HL-60 (cell line): ENCODE data around the gene EYA4.

ENCODE experiments used
- DNase-seq, 2 experiments: peaks; one replicate each; pipeline ENCODE4 v3.0.0-alpha.2; 2010 to 2020; ENCODE audit warnings: low read depth in 1 of 2, low spot score in 1 of 2
- H3K27ac ChIP-seq: fragments of 250-450 bp; sonication (Bioruptor Pico); replicated peaks from 2 replicates; pipeline ENCODE4 v1.5.1; 2020; ENCODE audit warnings: mild to moderate bottlenecking, moderate library complexity
- H3K27me3 ChIP-seq: fragments of 250-450 bp; sonication (Bioruptor Pico); 2 replicates; pipeline ENCODE4 v1.5.1; 2021; ENCODE audit warnings: mild to moderate bottlenecking, moderate library complexity; ENCODE audit not compliant: insufficient read depth, poor library complexity, severe bottlenecking
- H3K4me3 ChIP-seq: replicated peaks from 2 replicates; pipeline ENCODE4 v1.5.1; 2011; ENCODE audit warnings: mild to moderate bottlenecking, control low read depth, low read length; ENCODE audit not compliant: insufficient read depth
- CTCF ChIP-seq: IDR thresholded peaks from one replicate; pipeline ENCODE4 v1.5.1; 2011; ENCODE audit warnings: low read length, control low read depth, inconsistent platforms; ENCODE audit not compliant: insufficient read depth
- GABPA ChIP-seq: IDR thresholded peaks from 2 replicates; pipeline ENCODE4 v1.6.1; 2012; ENCODE audit warnings: low read depth
- POLR2AphosphoS5 ChIP-seq: IDR thresholded peaks from 2 replicates; pipeline ENCODE4 v1.6.1; 2012; ENCODE audit warnings: low read depth
- REST ChIP-seq: IDR thresholded peaks from 2 replicates; pipeline ENCODE4 v1.6.1; 2012; ENCODE audit warnings: low read depth; ENCODE audit not compliant: insufficient replicate concordance
- SPI1 ChIP-seq: IDR thresholded peaks from 2 replicates; pipeline ENCODE4 v1.6.1; 2012; ENCODE audit warnings: low read depth, mild to moderate bottlenecking, borderline replicate concordance

EYA4 gene

GRCh38 chr6:133399426-133399825 is 158.3 kb downstream of the EYA4 start:
- DNase-seq, result no peak
- H3K27me3 ChIP-seq, result no peaks in the 10 kb centered on the region
- TF ChIP-seq SPI1, result no peak
- no peak for TF ChIP-seq REST
- TF ChIP-seq CTCF, result no peak
- TF ChIP-seq POLR2AphosphoS5, result no peak
- TF ChIP-seq GABPA, result no peak
- H3K27ac ChIP-seq, result no peak overlapping the region
- no peak overlapping the region for H3K4me3 ChIP-seq

- Histone ChIP-seq H3K27ac (no peak overlapping the region), H3K27me3 (no peaks in the 10 kb centered on the region), H3K4me3 (no peak overlapping the region)
- no peak for TF ChIP-seq POLR2AphosphoS5
- TF ChIP-seq GABPA, result no peak
- TF ChIP-seq REST, result no peak
- TF ChIP-seq SPI1, result no peak
- no peak for TF ChIP-seq CTCF
- DNase-seq, result no peak
These were observed 163.0 kb downstream of the EYA4 start for GRCh38 chr6:133404151-133404550.

GRCh38 chr6:133404728-133405127 is 163.6 kb downstream of the EYA4 start:
- Histone ChIP-seq H3K27ac (no peak overlapping the region), H3K4me3 (no peak overlapping the region), H3K27me3 (no peaks in the 10 kb centered on the region)
- DNase-seq, result no peak
- TF ChIP-seq CTCF, result no peak
- TF ChIP-seq SPI1, result no peak
- no peak for TF ChIP-seq GABPA

- DNase-seq, result no peak
- H3K27me3 ChIP-seq, result no peaks in the 10 kb centered on the region
- TF ChIP-seq REST (no peak), GABPA (no peak), POLR2AphosphoS5 (no peak), SPI1 (no peak)
- H3K4me3 ChIP-seq, result no peak overlapping the region
- H3K27ac ChIP-seq, result no peak overlapping the region
These were observed 166.4 kb downstream of the EYA4 start for GRCh38 chr6:133407320-133408100.
